Central memory CD8-positive, alpha-beta T cell (primary cell): ENCODE data around the gene DNAH3.

ENCODE experiments used
- ATAC-seq: fragments of 150-1000 bp; cut with Tn5 transposase; replicated peaks from 2 replicates; pipeline ENCODE4 v1.10.0; 2022; ENCODE audit warnings: mild to moderate bottlenecking, moderate FRiP score, moderate number of reproducible peaks; ENCODE audit not compliant: poor library complexity, severe bottlenecking; ENCODE audit errors: extremely low read depth
- DNase-seq, 2 donors: peaks; one replicate each; pipeline ENCODE4 v3.0.0; 2021; ENCODE audit warnings: low spot score in 2 of 2
- H3K27ac Mint-ChIP-seq: one replicate; pipeline ENCODE4 v1.8.0; 2022; ENCODE audit warnings: low read depth, mild to moderate bottlenecking, moderate library complexity, mixed read lengths
- H3K27me3 Mint-ChIP-seq: one replicate; pipeline ENCODE4 v1.8.0; 2022; ENCODE audit warnings: mixed read lengths
- H3K36me3 Mint-ChIP-seq: one replicate; pipeline ENCODE4 v1.8.0; 2022; ENCODE audit warnings: mild to moderate bottlenecking, moderate library complexity, mixed read lengths; ENCODE audit not compliant: insufficient read depth
- H3K4me1 Mint-ChIP-seq: one replicate; pipeline ENCODE4 v1.8.0; 2022; ENCODE audit warnings: mixed read lengths
- H3K4me3 Mint-ChIP-seq: one replicate; pipeline ENCODE4 v1.8.0; 2022; ENCODE audit warnings: mild to moderate bottlenecking, moderate library complexity, mixed read lengths
- H3K9me3 Mint-ChIP-seq: one replicate; pipeline ENCODE4 v1.8.0; 2022; ENCODE audit warnings: mixed read lengths

DNAH3 gene

GRCh38 chr16:20899477-20900298 is 251.0 kb downstream of the DNAH3 start:
- no peaks in the 10 kb centered on the region for H3K27me3 Mint-ChIP-seq
- H3K9me3 Mint-ChIP-seq = no peaks in the 10 kb centered on the region
- DNase-seq (peak; percentile 20 to 21), ATAC-seq (peak; percentile 24)
- H3K4me3 Mint-ChIP-seq = peak overlapping the region; percentile 91
- peak overlapping the region; percentile 99 for H3K27ac Mint-ChIP-seq
- peaks cover 26% of the 10 kb centered on the region for H3K36me3 Mint-ChIP-seq
- peaks cover 66% of the 10 kb centered on the region for H3K4me1 Mint-ChIP-seq

GRCh38 chr16:20899071-20899470 is 251.6 kb downstream of the DNAH3 start:
- H3K27ac Mint-ChIP-seq = peak overlapping the region; percentile 99
- DNase-seq = no peak
- no peak for ATAC-seq
- H3K27me3 Mint-ChIP-seq = no peaks in the 10 kb centered on the region
- H3K4me1 Mint-ChIP-seq = peaks cover 60% of the 10 kb centered on the region
- H3K36me3 Mint-ChIP-seq = peaks cover 24% of the 10 kb centered on the region
- H3K4me3 Mint-ChIP-seq = peak overlapping the region; percentile 91
- H3K9me3 Mint-ChIP-seq = no peaks in the 10 kb centered on the region

GRCh38 chr16:20897922-20898321 is 252.7 kb downstream of the DNAH3 start:
- H3K9me3 Mint-ChIP-seq = no peaks in the 10 kb centered on the region
- DNase-seq = no peak
- peaks cover 51% of the 10 kb centered on the region for H3K4me1 Mint-ChIP-seq
- H3K4me3 Mint-ChIP-seq = no peak overlapping the region
- no peaks in the 10 kb centered on the region for H3K27me3 Mint-ChIP-seq
- H3K36me3 Mint-ChIP-seq = peaks cover 24% of the 10 kb centered on the region
- no peak overlapping the region for H3K27ac Mint-ChIP-seq
- no peak for ATAC-seq

GRCh38 chr16:20897253-20897897 is 253.3 kb downstream of the DNAH3 start:
- Mint-ChIP-seq H3K27ac (no peak overlapping the region), H3K4me3 (no peak overlapping the region), H3K4me1 (peaks cover 47% of the 10 kb centered on the region), H3K36me3 (peaks cover 25% of the 10 kb centered on the region), H3K27me3 (no peaks in the 10 kb centered on the region), H3K9me3 (no peaks in the 10 kb centered on the region)
- no peak for ATAC-seq
- DNase-seq = no peak

- no peaks in the 10 kb centered on the region for H3K9me3 Mint-ChIP-seq
- H3K27me3 Mint-ChIP-seq = no peaks in the 10 kb centered on the region
- H3K36me3 Mint-ChIP-seq = peaks cover 10% of the 10 kb centered on the region
- no peak overlapping the region for H3K4me3 Mint-ChIP-seq
- H3K4me1 Mint-ChIP-seq = peaks cover 25% of the 10 kb centered on the region
- ATAC-seq = no peak
- H3K27ac Mint-ChIP-seq = no peak overlapping the region
- no peak for DNase-seq
Measured at GRCh38 chr16:20894388-20894787, 256.3 kb downstream of the DNAH3 start.

- Mint-ChIP-seq H3K36me3 (peaks cover 6% of the 10 kb centered on the region), H3K4me3 (no peak overlapping the region), H3K4me1 (peaks cover 7% of the 10 kb centered on the region), H3K27me3 (no peaks in the 10 kb centered on the region), H3K27ac (no peak overlapping the region), H3K9me3 (no peaks in the 10 kb centered on the region)
- ATAC-seq (no peak), DNase-seq (no peak)
Measured at GRCh38 chr16:20889625-20890275, 260.9 kb downstream of the DNAH3 start.

GRCh38 chr16:20887207-20887606 is 263.4 kb downstream of the DNAH3 start:
- DNase-seq (no peak), ATAC-seq (no peak)
- Mint-ChIP-seq H3K4me1 (peaks cover 12% of the 10 kb centered on the region), H3K9me3 (no peaks in the 10 kb centered on the region), H3K27ac (no peak overlapping the region), H3K27me3 (no peaks in the 10 kb centered on the region), H3K36me3 (peaks cover 5% of the 10 kb centered on the region), H3K4me3 (no peak overlapping the region)

GRCh38 chr16:20886320-20886719 is 264.3 kb downstream of the DNAH3 start:
- no peaks in the 10 kb centered on the region for H3K9me3 Mint-ChIP-seq
- peaks cover 7% of the 10 kb centered on the region for H3K4me1 Mint-ChIP-seq
- H3K27me3 Mint-ChIP-seq = no peaks in the 10 kb centered on the region
- H3K27ac Mint-ChIP-seq = no peak overlapping the region
- DNase-seq (no peak), ATAC-seq (no peak)
- H3K4me3 Mint-ChIP-seq = no peak overlapping the region
- H3K36me3 Mint-ChIP-seq = peaks cover 1% of the 10 kb centered on the region

GRCh38 chr16:20884240-20884556 is 266.4 kb downstream of the DNAH3 start:
- no peaks in the 10 kb centered on the region for H3K27me3 Mint-ChIP-seq
- H3K4me1 Mint-ChIP-seq = peaks cover 16% of the 10 kb centered on the region
- DNase-seq = no peak
- H3K9me3 Mint-ChIP-seq = no peaks in the 10 kb centered on the region
- no peak for ATAC-seq
- H3K36me3 Mint-ChIP-seq = peaks cover 1% of the 10 kb centered on the region
- H3K4me3 Mint-ChIP-seq = no peak overlapping the region
- no peak overlapping the region for H3K27ac Mint-ChIP-seq

- H3K27ac Mint-ChIP-seq = no peak overlapping the region
- H3K4me1 Mint-ChIP-seq = peaks cover 16% of the 10 kb centered on the region
- H3K36me3 Mint-ChIP-seq = peaks cover 1% of the 10 kb centered on the region
- H3K4me3 Mint-ChIP-seq = no peak overlapping the region
- H3K27me3 Mint-ChIP-seq = no peaks in the 10 kb centered on the region
- H3K9me3 Mint-ChIP-seq = no peaks in the 10 kb centered on the region
- no peak for DNase-seq
- ATAC-seq = no peak
Measured at GRCh38 chr16:20883554-20884239, 266.9 kb downstream of the DNAH3 start.
